GM18858 (cell line): ENCODE data around the gene NACAD.

Experiments used
- ATAC-seq: cut with Tn5 transposase; IDR thresholded peaks from one replicate; pipeline ENCODE4 v1.9.1; 2021; ENCODE audit not compliant: unreplicated experiment

The NACAD gene

DNA sequence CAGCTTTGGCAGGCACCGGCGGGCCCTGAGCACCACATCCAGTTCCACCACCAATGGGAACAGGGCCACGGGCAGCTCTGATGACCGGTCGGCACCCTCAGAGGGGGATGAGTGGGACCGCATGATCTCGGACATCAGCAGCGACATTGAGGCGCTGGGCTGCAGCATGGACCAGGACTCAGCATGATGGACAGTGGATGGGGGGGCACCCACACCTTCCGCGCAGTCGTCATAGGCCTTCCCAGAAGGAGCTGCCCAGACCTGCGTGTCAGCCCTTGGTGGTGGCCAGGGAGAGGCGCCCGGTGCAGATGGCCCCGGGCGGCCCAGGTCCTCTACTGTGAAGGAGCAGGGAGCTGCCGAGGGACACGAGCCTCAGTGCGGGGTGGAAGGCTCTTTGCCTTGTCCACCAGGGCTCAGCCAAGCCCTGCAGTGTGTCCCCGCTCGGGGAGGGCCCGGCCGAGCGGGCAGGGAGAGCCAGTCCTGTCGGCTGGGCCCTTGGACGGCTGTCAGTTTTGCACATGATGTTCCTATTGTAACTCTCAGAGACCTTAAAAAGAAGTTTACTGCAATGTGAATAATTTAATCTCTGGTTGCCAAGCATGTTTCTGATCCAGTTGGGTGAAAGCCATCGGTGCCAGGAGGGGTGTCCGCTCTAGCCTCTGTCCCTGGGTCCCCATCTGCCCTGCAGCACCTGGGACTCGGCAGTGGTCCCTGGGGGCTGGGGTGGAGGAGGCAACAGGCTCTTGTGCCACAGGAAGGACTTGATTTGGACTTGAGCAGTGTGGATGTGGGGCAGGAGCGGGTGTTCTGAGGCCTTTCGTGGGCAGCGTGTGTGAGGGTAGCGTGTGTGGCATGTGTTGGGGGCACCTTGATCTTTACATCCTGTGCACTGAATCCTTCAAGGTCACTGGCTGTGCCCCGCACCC, 12.6 kb downstream of the NACAD start:
- no peak for ATAC-seq

DNA sequence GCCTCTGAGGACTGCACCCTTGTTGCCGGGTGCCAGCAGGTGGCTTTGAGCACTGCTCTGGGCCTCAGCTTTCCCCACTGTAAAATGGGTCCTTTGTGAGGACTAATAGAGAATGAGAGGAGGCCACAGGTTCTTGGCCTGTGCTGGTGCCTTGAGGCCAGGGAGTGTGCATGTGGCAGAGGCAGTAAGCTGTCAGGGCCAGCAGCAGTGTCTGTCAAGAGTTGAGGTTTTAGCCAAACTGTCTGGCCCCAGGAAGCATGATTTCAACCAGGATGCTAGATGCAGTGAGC, 13.5 kb downstream of the NACAD start:
- ATAC-seq: no peak

DNA sequence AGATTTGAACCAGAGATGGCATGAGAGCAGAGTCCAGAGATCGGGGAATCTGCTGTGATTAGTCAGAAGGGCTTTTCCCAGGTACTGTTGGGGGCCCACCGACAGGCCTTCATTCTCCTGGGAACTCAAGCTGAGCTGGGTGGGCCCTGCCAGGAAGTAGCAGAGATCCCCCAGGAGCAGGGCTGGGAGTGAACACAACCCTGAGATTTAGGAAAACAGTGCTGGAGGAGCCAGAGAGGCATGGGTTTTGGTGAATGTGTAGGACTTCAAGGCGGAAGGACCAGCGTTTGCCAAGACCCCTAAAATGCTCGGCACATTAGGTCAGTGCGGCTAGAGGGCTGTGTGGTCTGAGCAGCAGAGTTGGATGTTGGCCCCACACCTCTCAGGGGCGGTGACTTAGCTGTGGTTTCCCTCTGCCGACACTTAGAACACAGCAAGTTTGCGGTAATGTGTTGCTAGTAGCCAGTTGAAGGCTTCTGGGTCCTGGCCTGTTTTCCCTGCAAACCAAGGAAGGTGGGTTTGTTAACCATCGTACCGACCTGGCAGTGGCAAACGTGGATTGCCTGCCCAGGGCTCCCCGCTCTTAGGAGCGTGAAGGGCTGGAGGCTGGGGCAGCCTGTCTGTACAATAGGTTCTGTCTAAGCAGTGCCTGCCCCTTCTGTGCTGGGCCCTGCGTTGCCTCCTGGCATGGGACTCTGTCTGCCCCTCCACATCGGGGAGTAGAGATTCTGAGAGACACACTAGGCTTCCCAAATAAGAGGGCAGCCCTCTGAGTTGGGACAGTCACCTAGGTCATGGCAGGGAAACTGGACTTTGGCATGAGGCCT, 14.0 kb downstream of the NACAD start:
- no peak for ATAC-seq

DNA sequence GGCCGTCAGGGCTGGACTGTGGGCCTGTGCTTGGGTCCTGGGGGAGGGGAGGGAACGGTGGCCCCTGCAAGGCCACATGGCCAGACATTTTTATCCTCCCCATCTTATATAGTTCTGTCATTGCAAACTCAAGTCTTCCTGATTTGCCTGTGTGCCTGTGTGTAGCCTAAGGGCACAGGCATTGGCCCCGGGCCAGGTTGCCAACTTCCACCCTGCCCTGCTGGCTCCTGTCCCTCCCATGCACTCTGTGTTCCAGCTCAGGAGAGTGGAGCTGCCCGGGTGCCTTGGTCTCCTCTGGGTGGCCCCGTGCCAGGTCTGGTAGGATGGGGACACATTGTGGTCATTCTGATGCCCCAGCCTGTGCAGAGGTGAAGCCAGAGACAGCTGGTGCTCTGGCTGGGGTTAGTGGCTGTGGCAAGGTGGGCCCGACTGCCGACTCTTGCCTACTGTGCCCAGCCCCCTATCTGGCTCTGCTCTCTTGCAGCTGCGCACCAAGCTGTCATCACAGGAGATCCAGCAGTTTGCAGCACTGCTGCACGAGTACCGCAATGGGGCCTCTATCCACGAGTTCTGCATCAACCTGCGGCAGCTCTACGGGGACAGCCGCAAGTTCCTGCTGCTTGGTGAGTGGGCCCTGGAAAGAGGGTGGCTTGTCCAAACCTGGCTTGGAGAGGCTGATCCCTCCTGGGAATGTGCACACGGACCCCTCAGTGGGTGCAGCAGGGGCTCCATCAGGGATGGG, 14.8 kb downstream of the NACAD start:
- no peak for ATAC-seq

DNA sequence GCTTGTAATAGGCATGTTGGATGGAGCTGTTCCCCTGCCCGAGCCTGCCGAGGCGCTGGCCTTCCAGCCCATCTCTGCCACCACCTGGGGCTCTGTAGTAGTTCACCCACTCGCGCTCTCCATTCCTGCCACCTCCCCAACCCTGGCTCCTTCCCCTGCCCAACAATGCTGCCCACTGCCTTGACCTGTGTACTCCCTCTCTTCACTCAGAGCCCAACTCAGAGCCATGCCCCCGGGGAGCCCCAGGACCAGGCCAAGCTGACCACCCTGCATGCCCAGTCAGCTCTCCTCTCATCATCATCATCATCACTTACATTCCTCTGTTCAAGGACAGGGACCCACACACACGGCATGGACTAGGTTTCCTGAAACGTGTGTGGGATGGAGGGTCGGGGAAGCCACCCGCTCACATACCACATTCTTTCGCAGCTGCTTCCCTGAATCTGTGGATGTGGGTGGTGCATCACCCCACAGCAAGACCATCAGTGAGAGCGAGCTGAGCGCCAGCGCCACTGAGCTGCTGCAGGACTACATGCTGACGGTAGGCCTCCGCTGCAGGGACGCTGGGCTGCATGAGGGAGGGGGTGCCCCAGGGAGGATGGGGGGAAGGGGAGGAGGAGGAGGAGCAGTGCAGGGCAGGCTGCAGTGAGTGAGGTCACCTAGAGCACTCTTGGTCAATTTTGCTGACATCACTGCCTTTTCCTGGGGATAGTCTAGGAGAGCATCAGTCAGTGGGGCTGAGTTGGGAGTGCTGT, 15.6 kb downstream of the NACAD start:
- ATAC-seq: no peak

DNA sequence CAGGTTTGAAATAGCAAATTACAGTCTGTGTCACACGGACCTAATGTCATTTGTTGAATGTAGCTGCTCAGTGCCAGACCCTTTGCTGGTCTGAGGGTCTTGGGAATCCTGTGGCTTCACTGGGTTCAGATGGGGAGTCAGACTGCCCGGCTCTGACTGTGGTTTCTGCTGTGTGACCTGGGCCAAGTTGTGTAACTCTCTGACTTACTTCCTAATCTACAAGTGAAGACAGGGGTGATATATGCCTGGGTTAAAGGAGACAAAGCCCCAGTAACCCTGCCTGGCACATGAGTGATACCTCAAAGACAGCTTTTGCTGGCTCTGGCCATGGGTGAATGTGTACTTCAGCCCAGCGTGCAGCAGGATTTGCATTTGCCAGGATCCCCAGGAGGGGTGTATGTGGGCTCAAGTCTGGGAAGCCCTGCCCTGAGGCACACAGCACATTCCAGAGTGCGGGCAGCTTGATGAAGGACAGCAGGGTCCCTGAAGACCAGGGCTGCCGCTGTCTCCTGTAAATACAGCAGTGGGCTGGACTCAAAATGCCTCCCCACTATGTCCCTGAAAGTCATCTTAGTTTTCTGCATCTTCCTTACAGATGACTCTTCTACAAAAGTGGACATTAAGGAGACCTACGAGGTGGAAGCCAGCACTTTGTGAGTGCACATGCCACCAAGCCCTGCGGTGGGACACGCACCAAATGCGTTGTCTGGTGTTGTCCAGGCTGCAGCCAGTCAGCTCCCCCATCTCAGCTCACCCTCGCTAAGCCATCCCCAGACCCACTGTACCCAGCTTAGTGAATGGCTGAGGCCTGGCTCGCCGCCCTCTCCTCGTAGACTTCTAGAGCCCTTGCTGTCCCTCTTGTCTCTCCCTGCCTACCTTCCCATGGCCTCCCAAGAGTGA, 16.4 kb downstream of the NACAD start:
- no peak for ATAC-seq

DNA sequence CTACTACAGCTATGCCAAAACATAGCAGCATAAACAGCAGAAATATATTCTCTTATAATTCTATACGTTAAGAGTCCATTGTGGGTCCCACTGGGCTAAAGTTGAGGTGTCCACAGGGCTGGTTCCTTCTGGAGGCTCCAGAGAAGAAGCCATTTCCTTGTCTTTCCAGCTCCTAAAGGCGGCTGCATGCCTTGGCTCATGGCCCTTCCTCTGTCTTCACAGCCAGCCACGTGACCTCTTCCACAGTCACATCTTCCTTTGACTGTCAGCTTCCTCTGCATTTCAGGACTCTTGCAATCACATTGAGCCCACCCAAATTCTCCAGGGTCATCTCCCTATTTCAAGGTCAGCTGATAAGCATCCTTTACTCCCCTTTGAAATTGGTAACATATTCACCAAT, 17.2 kb downstream of the NACAD start:
- ATAC-seq: no peak

DNA sequence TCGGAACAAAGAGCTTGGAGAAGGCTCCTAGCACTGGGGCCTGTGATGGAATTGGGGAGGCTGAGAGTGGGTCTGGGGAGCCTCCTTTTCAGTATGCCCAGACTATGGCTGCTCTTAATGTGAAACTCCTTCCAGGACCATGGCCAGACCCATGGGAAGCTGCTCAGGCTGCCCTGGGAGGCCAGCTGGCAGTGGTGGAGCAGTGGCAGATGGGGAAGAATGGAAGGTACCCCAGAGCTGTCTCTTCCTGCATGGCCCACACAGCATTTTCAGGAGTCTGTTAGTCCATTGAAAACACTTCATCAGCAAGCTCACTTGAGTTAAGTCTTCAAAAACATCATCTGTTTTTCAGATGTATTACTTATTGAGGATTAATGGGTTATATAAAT, 18.5 kb downstream of the NACAD start:
- ATAC-seq: no peak

DNA sequence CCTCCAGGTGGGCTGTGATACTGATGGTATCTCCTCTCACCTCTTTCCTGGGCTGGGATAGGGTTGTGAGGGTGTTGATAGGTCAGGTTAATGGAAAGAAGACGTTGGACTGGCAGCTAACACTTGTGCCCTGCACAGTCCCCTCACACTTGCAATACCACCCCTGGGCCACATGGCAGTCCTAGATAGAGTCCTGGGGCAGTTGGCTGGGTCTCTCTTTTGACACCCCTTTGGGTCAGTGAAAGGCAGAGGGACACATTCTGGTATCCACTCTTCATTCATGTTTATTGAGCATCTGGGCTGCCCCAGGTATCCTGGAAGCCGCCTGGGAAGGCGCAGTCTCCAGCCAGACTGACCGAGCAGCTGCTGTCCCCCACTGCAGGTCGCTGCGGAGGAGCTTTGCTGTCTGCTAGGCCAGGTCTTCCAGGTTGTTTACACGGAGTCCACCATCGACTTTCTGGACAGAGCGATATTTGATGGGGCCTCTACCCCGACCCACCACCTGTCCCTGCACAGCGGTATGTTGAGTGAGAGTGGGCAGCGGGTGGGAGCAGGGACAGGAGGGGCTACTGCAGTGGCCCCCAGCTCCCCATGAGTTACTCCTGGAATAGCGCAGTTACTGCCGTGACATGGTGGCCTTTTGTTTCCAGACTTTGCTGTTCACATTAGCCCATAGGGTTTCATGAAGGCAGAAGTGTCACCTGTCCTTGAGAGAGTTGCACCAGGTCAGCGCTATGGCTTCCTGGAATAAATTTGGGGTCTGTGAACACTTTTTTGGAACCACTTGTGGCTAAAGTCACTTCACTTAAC, 19.1 kb downstream of the NACAD start:
- ATAC-seq: no peak

DNA sequence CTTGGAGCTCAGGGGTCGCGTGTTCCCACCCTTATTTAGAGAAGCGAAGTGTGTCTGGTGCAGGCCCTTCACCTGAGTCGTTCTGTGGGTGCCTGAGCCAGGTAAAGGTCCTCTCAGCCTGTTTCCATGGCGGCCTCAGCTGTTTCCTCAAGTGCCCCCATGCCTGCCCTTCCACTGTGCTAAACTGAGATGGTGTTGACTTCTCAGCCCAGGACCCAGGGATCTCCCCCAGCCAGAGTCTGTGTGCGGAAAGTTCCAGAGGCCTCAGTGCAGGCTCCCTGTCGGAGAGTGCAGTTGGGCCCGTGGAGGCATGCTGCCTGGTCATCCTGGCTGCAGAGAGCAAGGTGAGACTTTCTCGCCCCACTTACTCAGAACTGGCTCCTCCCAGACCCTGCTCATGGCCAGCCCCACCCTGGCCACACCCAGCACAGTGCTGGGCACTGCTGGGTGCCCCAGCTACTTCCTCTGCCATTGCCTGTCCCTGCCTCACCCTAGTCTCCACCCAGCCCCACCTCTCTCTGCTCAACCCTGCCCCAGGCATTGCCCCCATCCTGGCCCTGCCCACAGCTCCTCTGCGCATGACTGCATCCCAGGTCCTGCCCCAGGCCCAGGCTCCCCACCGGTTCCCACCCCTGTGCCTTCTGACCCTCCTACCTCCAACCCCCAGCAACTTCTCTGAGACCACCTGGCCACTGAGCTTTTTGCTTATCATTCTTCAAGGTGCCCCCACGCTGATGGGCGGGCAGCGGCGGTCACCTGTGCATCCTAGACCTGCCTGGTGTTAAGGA, 20.3 kb downstream of the NACAD start:
- ATAC-seq: no peak

DNA sequence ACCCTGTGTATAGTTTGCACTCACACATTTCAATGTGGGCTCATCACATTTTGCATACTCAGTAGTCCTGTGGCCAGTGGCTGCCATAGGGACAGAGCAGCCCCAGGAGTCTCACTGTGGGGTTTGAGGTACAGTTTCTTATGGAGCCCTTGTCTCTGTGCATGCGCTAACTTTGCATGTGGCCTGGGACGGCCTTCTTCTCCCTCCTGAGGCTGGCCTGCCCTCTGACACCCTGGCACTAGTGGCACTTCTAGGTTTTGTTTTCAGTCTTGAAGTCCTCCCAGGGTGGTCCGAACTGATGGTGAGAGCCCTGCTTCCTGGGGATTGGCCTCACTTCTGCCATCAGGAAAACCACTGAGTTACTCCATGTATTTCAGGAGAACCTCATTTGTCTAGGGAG, 21.2 kb downstream of the NACAD start:
- ATAC-seq: no peak

DNA sequence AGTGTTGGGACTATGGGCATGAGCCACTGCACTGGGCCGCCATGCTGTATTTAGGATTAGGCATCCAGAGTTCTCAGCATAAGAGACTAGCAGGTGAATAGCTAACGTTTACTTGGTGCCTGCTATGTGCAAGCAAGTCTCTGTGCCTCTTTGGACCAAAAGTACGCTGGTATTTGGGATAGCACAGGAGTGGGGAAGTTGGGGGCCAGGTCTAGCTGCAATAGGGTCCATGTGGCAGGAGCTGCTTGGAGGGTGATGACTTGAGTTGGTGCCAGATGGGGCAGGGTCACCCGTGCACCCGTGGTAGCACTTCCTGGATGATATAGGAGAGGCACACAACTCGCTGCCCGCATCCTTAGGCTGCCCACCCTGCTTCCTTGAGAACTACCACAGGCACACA, 22.4 kb downstream of the NACAD start:
- ATAC-seq: no peak

DNA sequence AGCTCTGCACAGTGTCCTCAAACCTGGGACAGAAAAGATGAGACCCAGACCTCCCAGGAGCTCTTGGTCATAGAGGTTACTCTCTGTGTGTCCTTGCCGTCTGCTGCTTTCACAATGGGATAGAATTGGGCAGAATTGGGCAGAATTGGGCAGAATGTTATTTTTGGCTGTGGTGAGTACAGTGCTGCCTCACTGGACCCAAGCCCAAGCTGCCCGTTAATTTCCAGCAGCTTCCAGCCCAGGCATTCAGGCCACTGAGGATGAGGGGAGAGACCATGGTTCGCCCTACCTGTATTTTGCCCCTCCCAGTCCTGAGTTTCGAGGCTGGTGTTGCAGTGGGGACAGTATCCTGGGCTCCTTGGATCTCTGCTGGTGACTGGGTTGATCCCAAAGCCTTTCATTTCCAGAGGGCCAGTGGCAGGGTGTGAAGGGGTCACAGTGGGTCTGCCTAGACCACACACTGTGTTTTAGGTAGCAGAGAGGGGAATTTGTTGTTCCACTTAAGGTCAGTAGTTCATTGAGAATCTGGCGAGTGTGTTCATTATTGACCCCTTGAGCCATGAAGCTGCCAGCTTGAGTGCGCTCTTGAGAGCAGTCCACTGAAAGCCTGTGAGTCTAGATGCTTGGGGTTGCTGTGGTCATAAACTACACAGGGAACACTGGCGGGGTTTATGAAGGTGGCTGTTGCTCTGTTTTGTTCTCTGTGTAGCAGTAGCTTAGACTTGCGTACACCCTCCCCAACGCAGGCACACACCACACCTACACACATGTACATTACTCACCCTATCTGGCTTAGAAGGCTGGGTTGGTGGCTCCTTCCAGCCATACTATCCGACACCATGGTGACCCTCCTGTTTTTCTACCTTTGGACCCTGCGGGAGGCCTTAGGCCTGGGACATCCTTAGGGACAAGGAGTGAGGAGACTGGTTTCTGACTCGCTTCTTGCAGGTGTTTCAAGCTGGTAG, 23.5 kb downstream of the NACAD start:
- ATAC-seq: no peak

DNA sequence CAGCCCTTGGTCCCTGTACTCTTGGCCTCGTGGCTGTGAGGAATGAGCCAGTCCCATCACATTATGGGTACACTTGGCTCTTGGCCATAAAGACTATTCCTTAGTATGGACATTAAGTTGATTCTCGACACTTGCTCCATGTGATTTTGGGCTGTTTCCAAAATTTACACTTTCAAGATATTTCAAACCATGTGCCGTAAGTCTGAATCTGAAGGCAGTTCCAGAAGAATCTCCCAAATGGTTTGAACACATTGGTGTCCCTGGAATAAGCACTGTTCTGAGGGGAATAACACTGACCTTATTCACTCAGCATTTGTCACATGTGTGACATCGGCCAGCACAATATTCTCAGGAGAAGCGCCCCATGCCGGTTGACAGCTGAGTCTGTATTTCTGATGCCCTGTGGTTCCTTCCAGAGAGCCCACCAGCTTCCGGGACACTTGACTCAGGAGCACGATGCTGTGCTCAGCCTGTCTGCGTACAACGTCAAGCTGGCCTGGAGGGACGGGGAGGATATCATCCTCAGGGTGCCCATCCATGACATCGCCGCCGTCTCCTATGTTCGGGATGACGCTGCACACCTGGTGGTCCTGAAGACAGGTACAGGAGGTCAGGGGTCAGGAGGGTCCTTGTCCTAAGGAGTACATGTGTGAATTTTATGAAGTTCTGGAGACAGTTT, 24.6 kb downstream of the NACAD start:
- no peak for ATAC-seq

DNA sequence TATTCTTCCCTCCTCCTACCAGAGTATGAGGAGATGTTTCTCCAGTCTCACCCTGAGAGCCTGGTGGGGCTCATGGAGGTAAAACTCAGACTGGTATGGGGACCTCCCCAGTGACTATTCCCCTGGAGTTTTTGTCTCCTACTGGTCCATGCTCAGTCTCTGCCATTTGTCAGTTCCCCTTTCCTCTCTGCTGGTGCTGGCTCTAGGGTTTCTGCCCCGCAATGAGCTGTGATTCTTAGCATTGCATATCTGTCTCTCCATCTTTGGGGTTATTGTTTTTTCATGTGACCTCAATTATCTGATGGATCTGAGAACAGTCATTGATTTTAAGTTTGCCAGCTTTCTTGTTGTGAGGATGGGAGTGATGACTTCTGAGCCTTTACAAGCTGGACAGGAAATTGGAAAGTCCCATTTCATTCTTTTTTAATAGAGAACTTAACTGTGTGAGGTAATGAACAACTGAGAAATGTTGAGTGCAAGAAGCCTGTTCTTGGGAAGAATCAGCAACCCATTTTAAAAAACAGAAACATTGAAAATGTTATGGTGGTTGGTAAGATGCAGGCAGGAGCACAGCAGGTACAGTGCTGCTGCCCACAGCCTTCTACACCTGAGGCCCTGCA, 26.9 kb downstream of the NACAD start:
- no peak for ATAC-seq

DNA sequence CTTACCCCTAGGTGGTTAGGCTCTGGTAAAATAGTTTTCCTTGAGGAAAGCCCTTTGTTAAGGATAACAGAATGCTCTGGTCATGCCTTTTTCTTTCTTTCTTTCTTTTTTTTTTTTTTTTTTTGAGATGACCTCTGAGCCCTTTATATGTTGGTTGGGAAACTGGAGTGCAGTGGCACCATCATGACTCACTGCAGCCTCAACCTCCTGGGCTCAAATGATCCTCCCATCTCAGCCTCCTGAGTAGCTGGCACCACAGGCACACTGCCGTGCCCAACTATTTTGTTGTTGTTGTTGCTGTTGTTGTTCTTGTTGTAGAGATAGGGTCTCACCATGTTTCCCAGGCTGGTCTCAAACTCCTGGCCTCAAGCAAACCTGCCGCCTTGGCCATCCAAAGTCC, 27.4 kb downstream of the NACAD start:
- no peak for ATAC-seq
